ENCODE measurements around the gene PEAR1.

The PEAR1 gene

DNA sequence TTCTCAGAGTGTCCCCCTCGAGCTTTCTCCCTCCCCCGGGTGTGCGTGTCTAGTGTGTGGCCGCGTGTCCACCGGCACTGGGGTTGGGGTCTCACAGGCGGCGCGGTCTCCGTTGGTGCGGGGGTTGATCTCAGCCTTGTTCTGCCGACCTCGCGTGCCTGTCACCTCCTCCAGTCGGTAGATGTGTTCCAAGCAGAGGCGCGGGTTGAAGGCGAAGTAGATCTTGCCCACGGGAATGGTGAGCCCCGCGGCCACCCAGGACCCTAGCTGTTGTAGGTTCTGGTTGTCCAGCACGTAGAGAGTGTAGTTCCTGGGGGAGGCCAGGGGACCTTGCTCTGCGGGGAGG is 44.4 kb upstream of the PEAR1 start:
- peaks cover 19% of the 10 kb centered on the region for H3K9me3 ChIP-seq (ENCODE audit: insufficient read depth, low read depth, low read length)
- no peak overlapping the region for H3K4ac ChIP-seq (ENCODE audit: low read depth, low read length)
- H2AK5ac ChIP-seq (ENCODE audit: low read length): no peak overlapping the region
- H3K79me1 ChIP-seq (ENCODE audit: low read length): no peaks in the 10 kb centered on the region
- no peak overlapping the region for H3K27ac ChIP-seq (ENCODE audit: low read depth, low read length)
- no peak overlapping the region for H4K8ac ChIP-seq (ENCODE audit: low read depth, low read length)
- H3K14ac ChIP-seq (ENCODE audit: low read length): no peak overlapping the region
- H2AFZ ChIP-seq (ENCODE audit: insufficient read depth, low read length, poor library complexity): no peak overlapping the region
- H3K36me3 ChIP-seq (ENCODE audit: control insufficient read depth in 1 of 2, insufficient read depth in 2 of 2, low read length in 2 of 2): no peaks in the 10 kb centered on the region
- H3K23ac ChIP-seq (ENCODE audit: low read length): no peak overlapping the region
- H3K4me3 ChIP-seq (ENCODE audit: low read depth, low read length): no peak overlapping the region
- no peak overlapping the region for H2BK5ac ChIP-seq (ENCODE audit: low read depth, low read length, poor library complexity)
- H3K27me3 ChIP-seq (ENCODE audit: insufficient read depth, low read length): peaks cover 51% of the 10 kb centered on the region
- H3K9ac ChIP-seq (ENCODE audit: low read length): no peak overlapping the region
- H2BK12ac ChIP-seq (ENCODE audit: low read length): no peak overlapping the region
- no peak overlapping the region for H3K4me2 ChIP-seq (ENCODE audit: low read length)
- H2BK120ac ChIP-seq (ENCODE audit: insufficient read depth, low read length, poor library complexity): no peak overlapping the region
- no peak overlapping the region for H4K91ac ChIP-seq (ENCODE audit: low read depth, low read length)
- no peak for DNase-seq
- H3K18ac ChIP-seq (ENCODE audit: low read length): no peak overlapping the region
- peaks cover 3% of the 10 kb centered on the region in 2 experiments for H3K4me1 ChIP-seq (ENCODE audit: control insufficient read depth in 1 of 2, insufficient read depth in 2 of 2, low read length in 2 of 2)
- no peak overlapping the region for H4K12ac ChIP-seq (ENCODE audit: low read depth, low read length)
- H3K79me2 ChIP-seq (ENCODE audit: control insufficient read depth, insufficient read depth, low read length, poor library complexity): no peaks in the 10 kb centered on the region
- WGBS (ENCODE audit: extremely low coverage, insufficient coverage, insufficient read length): no CpG with 5 or more reads among the region's 23 CpGs

DNA sequence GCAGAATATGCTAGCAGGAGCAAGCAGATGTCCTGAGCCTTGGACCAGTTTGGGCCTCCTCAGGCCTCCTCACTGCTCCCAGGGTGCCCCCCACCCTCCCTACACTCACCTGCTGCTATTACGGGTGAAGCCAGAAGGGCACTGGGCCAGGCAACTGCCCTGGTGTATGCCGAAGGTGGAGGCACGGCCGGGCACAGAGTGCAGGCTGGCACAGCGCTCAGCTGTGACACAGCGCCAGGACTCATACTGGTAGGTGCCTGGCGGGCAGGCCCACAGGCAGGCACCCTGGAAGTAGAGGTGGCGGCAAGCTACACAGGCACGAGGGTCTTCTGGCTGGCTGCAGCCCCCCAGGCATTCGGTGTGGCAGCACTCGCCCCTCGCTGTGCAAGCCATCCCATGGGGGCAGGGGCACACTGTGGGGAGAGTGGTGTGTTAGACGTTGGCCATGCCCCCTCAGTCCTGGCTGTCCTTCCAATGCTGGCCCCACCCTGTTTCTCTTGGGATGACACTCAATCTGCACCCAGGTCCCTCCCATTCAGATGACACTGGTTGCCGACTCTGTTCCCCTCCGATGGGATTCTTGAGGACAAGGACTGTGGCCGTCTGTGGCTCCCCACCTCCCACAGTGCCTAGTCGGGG is 41.6 kb upstream of the PEAR1 start:
- H3K79me2 ChIP-seq (ENCODE audit: control insufficient read depth, insufficient read depth, low read length, poor library complexity): no peaks in the 10 kb centered on the region
- H3K4me3 ChIP-seq (ENCODE audit: low read depth, low read length): no peak overlapping the region
- H2AFZ ChIP-seq (ENCODE audit: insufficient read depth, low read length, poor library complexity): no peak overlapping the region
- no peak overlapping the region for H3K4me2 ChIP-seq (ENCODE audit: low read length)
- H3K9ac ChIP-seq (ENCODE audit: low read length): no peak overlapping the region
- no CpG with 5 or more reads among the region's 17 CpGs for WGBS (ENCODE audit: extremely low coverage, insufficient coverage, insufficient read length)
- no peak overlapping the region for H3K23ac ChIP-seq (ENCODE audit: low read length)
- H3K4ac ChIP-seq (ENCODE audit: low read depth, low read length): no peak overlapping the region
- H3K9me3 ChIP-seq (ENCODE audit: insufficient read depth, low read depth, low read length): peaks cover 15% of the 10 kb centered on the region
- no peak overlapping the region for H2BK120ac ChIP-seq (ENCODE audit: insufficient read depth, low read length, poor library complexity)
- H4K8ac ChIP-seq (ENCODE audit: low read depth, low read length): no peak overlapping the region
- H2AK5ac ChIP-seq (ENCODE audit: low read length): no peak overlapping the region
- H3K18ac ChIP-seq (ENCODE audit: low read length): no peak overlapping the region
- no peak overlapping the region for H2BK5ac ChIP-seq (ENCODE audit: low read depth, low read length, poor library complexity)
- no peak for DNase-seq
- no peak overlapping the region for H4K91ac ChIP-seq (ENCODE audit: low read depth, low read length)
- no peak overlapping the region for H3K27ac ChIP-seq (ENCODE audit: low read depth, low read length)
- H3K4me1 ChIP-seq (ENCODE audit: control insufficient read depth in 1 of 2, insufficient read depth in 2 of 2, low read length in 2 of 2): peaks cover 3% of the 10 kb centered on the region in 2 experiments
- H3K27me3 ChIP-seq (ENCODE audit: insufficient read depth, low read length): peaks cover 32% of the 10 kb centered on the region
- H2BK12ac ChIP-seq (ENCODE audit: low read length): no peak overlapping the region
- no peak overlapping the region for H4K12ac ChIP-seq (ENCODE audit: low read depth, low read length)
- no peaks in the 10 kb centered on the region for H3K36me3 ChIP-seq (ENCODE audit: control insufficient read depth in 1 of 2, insufficient read depth in 2 of 2, low read length in 2 of 2)
- no peaks in the 10 kb centered on the region for H3K79me1 ChIP-seq (ENCODE audit: low read length)
- H3K14ac ChIP-seq (ENCODE audit: low read length): no peak overlapping the region

DNA sequence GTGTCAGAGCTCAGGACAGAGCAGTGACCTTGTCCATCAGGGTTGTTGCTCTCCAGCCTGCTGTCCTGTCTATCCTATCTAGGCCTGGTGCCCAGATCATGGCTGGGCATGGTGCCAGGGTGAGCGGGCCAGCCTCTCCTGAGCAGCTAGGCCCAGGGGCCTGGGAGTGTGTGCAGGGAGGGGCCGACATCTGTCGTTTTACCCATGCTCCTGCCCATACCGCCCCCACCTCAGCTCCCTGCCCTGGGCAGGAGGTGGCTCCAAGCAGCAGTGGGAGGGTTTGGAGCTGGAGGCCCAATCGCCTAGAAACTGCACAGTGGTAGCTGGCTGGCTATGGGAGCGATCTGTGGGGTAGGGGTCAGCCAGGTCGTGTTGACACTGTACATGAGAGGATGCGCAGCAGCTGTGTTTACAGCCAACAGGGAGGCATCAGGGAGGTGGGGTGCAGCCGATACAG is 41.1 kb upstream of the PEAR1 start:
- H3K4me1 ChIP-seq (ENCODE audit: control insufficient read depth in 1 of 2, insufficient read depth in 2 of 2, low read length in 2 of 2): peaks cover 3% of the 10 kb centered on the region in 2 experiments
- no peaks in the 10 kb centered on the region for H3K36me3 ChIP-seq (ENCODE audit: control insufficient read depth in 1 of 2, insufficient read depth in 2 of 2, low read length in 2 of 2)
- no peak overlapping the region for H3K23ac ChIP-seq (ENCODE audit: low read length)
- no peak overlapping the region for H4K12ac ChIP-seq (ENCODE audit: low read depth, low read length)
- H2BK5ac ChIP-seq (ENCODE audit: low read depth, low read length, poor library complexity): no peak overlapping the region
- no peaks in the 10 kb centered on the region for H3K79me2 ChIP-seq (ENCODE audit: control insufficient read depth, insufficient read depth, low read length, poor library complexity)
- no peak overlapping the region for H3K18ac ChIP-seq (ENCODE audit: low read length)
- no peak overlapping the region for H2AFZ ChIP-seq (ENCODE audit: insufficient read depth, low read length, poor library complexity)
- no peak overlapping the region for H3K14ac ChIP-seq (ENCODE audit: low read length)
- no peak overlapping the region for H2AK5ac ChIP-seq (ENCODE audit: low read length)
- no peak overlapping the region for H3K4me2 ChIP-seq (ENCODE audit: low read length)
- no peaks in the 10 kb centered on the region for H3K79me1 ChIP-seq (ENCODE audit: low read length)
- H4K8ac ChIP-seq (ENCODE audit: low read depth, low read length): no peak overlapping the region
- H3K27me3 ChIP-seq (ENCODE audit: insufficient read depth, low read length): peaks cover 34% of the 10 kb centered on the region
- H3K27ac ChIP-seq (ENCODE audit: low read depth, low read length): no peak overlapping the region
- peaks cover 15% of the 10 kb centered on the region for H3K9me3 ChIP-seq (ENCODE audit: insufficient read depth, low read depth, low read length)
- H3K4ac ChIP-seq (ENCODE audit: low read depth, low read length): no peak overlapping the region
- H4K91ac ChIP-seq (ENCODE audit: low read depth, low read length): no peak overlapping the region
- H3K9ac ChIP-seq (ENCODE audit: low read length): no peak overlapping the region
- H3K4me3 ChIP-seq (ENCODE audit: low read depth, low read length): no peak overlapping the region
- no peak overlapping the region for H2BK120ac ChIP-seq (ENCODE audit: insufficient read depth, low read length, poor library complexity)
- DNase-seq: no peak
- WGBS (ENCODE audit: extremely low coverage, insufficient coverage, insufficient read length): no CpG with 5 or more reads among the region's 9 CpGs
- no peak overlapping the region for H2BK12ac ChIP-seq (ENCODE audit: low read length)

DNA sequence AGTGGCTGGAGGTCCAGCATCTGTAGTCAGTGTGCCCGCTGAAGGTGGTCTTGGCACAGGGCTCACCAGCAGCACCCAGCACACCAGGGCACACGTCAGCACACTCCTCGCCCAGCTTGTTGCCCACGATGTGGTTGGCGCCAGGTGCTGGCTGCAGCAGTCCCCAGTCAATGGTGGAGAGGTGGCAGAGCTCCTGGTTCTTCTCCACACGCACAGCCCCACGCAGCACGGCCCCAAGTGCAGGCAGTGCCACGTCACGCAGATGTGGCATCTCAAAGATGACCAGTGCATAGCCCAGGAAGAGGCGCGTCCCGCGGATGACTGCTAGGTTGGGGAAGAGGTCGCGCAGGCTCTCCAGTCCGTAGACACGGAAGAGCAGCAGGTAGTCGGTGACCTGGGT is 39.8 kb upstream of the PEAR1 start:
- H3K79me2 ChIP-seq (ENCODE audit: control insufficient read depth, insufficient read depth, low read length, poor library complexity): no peaks in the 10 kb centered on the region
- H4K91ac ChIP-seq (ENCODE audit: low read depth, low read length): no peak overlapping the region
- no peak overlapping the region for H3K27ac ChIP-seq (ENCODE audit: low read depth, low read length)
- H3K18ac ChIP-seq (ENCODE audit: low read length): no peak overlapping the region
- no peak for DNase-seq
- H2AFZ ChIP-seq (ENCODE audit: insufficient read depth, low read length, poor library complexity): no peak overlapping the region
- H3K79me1 ChIP-seq (ENCODE audit: low read length): no peaks in the 10 kb centered on the region
- H3K27me3 ChIP-seq (ENCODE audit: insufficient read depth, low read length): peaks cover 34% of the 10 kb centered on the region
- H3K36me3 ChIP-seq (ENCODE audit: control insufficient read depth in 1 of 2, insufficient read depth in 2 of 2, low read length in 2 of 2): no peaks in the 10 kb centered on the region
- no peak overlapping the region for H3K9ac ChIP-seq (ENCODE audit: low read length)
- no peak overlapping the region for H2BK120ac ChIP-seq (ENCODE audit: insufficient read depth, low read length, poor library complexity)
- H3K4me2 ChIP-seq (ENCODE audit: low read length): no peak overlapping the region
- no peak overlapping the region for H3K4me3 ChIP-seq (ENCODE audit: low read depth, low read length)
- no peak overlapping the region for H4K8ac ChIP-seq (ENCODE audit: low read depth, low read length)
- H2AK5ac ChIP-seq (ENCODE audit: low read length): no peak overlapping the region
- peaks cover 12% of the 10 kb centered on the region for H3K9me3 ChIP-seq (ENCODE audit: insufficient read depth, low read depth, low read length)
- H3K14ac ChIP-seq (ENCODE audit: low read length): no peak overlapping the region
- no peak overlapping the region for H4K12ac ChIP-seq (ENCODE audit: low read depth, low read length)
- peaks cover 0 to 3% of the 10 kb centered on the region in 2 experiments for H3K4me1 ChIP-seq (ENCODE audit: control insufficient read depth in 1 of 2, insufficient read depth in 2 of 2, low read length in 2 of 2)
- H2BK5ac ChIP-seq (ENCODE audit: low read depth, low read length, poor library complexity): no peak overlapping the region
- H3K23ac ChIP-seq (ENCODE audit: low read length): no peak overlapping the region
- no peak overlapping the region for H3K4ac ChIP-seq (ENCODE audit: low read depth, low read length)
- WGBS (ENCODE audit: extremely low coverage, insufficient coverage, insufficient read length): no CpG with 5 or more reads among the region's 19 CpGs
- no peak overlapping the region for H2BK12ac ChIP-seq (ENCODE audit: low read length)

All from trophoblast cell (in vitro differentiated cells and primary cell).